ENCODE measurements around the gene NKD1.
"Not testable (repeated sequence)": the region's sequence is repeated elsewhere in the genome, so short reads cannot be mapped to it uniquely, and the experiment has no call there.

NKD1 gene

DNA sequence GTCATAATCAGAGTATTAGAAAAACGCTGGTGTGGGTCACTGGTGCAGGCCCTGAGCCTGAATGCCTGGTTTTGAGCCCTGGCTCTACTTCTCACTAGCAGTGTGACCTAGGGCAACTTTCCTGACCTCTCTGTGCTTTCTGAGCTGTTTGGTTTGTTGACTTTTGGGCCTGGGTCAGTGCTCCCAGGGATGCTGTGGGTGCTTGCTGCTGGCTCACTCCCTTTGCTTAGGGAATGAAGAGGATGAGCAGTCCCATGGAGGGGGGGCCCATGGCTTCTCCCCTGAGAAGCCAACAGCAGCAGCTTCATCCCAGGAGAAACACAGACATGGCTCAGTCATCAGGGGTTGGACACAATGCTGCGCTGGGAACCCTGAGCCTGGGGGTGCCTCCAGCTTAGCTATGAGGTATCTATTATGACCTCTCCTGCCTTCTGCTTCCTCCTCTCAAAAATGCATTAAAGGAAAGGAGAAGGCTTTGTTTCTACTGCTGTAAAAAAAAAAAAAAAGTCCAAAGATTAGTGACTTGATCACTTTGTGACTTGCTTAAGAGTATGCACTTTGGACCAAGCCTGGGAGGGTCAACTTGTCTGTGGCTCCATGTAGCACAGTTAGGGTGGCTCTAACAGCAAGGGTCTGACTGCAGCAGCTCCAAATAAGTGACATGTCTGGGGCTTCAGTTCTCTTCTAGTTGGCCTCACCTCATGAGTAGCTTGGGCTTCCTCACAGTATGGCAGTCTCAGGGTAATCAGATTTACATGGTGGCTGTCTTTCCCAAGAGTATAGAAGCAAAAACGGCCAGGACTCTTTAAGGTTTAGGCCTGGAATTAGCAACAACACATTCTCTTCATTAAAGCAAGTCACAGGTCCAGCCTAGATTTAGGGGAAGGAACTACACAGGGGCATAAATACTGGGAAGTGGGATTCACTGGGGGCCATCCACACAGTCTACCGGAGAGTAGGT lies 13.0 kb downstream of the NKD1 start:
- DNase-seq = no peak

DNA sequence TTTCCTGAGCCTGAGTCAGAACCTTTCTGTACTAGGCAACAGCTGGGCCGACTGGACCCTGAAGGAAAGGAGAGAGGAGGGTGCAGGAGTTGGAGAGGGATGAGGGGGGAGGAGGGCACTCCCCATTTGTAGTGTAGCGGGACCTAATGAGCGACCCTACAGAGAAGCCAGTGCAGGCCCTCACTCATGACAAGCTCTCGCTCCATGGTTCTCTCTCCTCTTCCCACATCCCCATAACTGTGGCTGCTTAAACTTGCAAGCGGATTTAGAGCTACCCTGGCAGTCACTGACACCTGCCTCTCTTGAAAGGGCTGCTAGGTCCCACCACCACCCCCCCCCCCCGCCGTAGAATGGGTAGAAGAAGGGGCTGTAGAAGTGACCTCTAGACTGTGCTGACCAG lies 14.5 kb downstream of the NKD1 start:
- DNase-seq = no peak

DNA sequence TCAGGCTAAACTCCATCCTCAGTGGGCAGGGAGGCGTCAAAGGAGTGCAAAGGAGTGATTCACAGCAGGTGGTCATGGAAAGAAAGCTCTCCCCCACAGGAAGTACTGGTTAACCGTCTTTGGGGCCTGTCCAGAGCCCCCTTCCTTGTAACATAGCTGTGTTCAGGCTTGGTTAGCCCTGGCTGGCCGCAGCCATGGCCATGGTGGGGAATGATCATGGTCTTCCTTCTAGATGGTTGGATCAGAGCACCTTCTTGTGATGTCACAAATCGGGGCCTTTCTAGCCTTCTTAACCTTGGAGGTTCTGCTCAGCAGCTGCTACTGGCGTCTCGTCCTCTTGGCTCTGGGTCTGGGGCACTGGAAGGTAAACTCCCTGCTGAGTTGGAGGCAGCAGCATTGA lies 15.8 kb downstream of the NKD1 start:
- DNase-seq = no peak

DNA sequence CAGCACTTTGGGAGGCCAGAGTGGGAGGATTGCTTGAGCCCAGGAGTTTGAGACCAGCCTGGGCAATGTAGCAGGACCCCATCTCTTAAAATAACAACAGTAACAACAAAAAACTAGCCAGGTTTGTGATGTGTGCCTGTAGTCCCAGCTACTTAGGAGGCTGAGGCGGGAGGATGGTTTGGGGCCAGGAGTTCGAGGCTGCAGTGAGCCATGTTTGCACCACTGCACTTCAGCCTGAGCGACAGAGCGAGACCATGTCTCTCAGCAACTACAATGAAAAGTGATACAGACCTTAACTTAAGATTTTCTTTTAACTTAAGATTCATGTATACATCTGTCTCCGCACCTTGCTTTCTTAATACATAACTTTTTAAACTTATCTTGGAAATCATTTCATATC lies 17.2 kb downstream of the NKD1 start:
- no peak for DNase-seq

DNA sequence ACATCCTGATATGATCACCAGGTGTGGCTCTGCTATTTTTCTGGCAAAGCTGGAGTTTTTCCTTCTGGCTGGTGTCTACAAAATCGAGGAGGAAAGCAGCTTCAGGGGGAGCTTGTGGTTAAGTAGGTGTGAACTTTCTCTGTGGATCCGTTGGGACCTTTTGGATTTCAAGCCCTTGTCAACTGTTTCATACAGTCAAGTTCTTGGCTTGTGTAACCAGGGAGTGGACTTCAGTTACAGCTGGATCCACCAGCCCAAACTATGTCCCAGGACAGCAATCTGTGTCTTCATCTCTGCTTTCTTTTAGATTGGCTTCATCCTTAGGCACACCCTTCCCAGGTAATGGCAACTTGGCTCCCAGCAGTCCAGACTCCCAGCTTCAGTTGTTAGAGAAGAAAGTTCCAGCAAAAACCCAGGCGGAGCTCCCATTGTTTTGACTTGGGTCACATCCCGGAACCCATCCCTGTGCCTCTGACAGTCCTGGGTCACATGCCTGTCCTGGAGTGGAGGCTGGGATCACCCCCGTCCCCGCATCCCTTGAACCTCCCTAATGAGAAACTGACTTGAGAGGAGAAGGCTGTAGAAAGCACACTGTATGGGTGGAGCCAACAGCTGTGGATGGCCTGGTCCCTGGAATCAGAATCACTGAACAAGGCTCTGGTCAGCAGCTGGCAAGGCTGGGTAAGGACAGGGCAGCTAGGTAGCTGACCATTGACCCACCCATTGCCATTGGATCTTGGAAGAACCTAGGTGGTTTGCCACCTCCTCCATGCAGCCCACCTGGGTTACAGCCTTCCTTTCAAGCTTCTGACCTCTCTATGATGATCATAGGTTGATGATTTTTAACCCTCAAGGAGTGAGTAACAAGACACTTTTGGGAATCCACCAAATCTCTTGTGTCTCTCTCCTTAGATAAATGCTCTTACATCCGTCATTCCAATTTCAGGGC lies 18.1 kb downstream of the NKD1 start:
- no peak for DNase-seq

DNA sequence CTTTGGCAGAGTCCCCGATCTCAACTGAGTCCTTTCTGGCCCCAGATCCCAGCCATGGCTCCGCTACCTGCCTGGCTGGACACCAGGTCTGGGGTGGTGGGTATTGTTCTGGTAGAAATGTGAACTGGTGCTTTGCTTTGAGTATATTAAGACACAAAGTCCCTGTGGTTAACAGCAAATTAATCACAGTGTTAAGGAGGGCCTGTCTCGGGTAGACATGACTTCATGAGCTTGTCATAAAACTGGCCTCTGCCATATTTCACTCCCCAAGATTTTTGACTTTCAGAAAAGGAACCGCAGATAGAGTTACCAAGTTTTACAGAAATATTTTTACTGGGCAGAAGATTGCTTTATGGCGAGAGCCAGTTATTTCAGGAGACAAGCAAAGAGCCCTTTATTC lies 19.5 kb downstream of the NKD1 start:
- no peak for DNase-seq

DNA sequence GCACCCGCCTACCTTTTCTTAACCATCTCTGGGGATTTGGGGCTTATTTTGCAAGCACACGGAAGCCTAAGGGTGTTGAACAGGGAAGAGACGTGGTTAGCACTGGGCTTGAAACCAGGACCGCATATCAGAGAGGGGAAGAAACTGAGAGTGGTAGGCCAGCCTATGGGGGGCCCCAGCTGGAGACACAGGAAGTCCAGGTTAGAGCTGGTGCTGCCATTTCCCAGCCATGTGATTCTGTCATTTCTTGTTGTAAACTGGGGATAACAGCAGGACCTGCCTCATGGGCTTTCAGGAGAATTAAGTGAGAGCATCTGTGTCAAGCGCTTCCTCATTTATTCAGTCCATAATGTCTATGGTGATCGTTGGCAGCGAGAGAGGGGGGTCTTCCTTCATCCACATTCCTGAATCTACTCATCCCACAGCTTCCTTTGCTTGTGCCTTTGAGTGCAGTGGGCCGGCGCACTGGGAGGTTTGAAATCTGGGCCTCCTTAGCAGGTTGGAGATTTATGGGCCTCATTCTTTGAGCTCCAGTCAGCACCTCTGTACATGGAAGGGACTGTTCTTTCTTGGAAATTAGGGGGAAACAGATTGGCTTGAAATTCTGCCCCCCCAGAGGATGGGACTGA lies 20.1 kb downstream of the NKD1 start:
- DNase-seq = no peak

DNA sequence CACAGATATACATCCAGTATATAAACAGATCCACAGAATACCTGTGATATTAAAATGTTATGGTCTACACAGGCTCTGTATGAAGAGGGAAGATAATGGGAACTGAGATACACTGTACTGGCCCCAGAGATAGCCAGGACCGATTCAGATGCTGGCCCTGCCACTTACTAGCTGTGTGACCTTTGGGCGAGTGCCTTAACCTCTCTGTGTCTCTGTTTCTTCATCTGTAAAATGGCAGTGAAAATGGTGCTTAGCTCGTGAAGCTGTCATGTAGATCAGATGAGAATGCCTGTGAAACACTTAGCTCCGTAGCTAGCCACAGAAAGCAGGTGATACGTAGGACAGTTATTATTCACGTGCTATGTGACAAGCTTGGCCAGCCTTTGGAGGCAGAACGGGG lies 22.2 kb downstream of the NKD1 start:
- no peak for DNase-seq

DNA sequence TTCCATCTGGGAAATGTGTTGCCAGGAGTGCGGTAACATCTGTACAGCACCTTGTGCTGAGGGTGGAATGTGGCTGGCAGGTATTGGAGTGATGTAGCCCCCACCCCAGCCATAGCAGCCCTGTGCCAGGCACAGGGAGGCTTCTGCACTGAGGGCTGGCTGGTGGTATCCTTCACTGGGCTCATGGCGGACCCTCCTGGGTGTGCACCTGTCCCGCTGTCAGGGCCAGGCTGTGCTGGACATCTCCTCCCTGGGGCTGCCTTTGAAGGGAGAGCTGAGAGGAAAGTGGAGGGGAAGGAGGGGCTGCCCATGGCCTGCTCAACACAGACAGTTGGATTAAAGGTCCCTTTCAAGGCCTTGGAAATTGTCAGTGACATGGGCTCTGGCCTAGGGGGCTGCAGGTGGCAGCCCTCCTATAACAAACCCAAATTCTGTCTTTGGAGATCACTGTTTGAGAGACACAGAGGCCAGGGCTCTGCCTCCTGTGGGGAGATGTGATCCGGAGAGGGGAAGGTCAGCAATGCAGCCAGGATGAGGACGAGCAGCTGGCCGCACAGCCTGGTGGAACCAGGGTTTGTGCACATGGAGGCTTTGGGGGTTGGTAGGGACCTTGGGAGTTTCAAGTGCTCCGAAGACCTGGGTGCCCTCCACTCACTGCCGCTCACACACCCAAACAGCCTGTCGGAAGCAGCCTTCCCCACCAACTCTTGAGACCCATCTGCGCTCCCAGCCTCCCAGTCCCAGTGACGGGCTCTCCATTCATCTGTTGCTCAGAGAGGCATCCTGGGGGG lies 22.8 kb downstream of the NKD1 start:
- no peak for DNase-seq

DNA sequence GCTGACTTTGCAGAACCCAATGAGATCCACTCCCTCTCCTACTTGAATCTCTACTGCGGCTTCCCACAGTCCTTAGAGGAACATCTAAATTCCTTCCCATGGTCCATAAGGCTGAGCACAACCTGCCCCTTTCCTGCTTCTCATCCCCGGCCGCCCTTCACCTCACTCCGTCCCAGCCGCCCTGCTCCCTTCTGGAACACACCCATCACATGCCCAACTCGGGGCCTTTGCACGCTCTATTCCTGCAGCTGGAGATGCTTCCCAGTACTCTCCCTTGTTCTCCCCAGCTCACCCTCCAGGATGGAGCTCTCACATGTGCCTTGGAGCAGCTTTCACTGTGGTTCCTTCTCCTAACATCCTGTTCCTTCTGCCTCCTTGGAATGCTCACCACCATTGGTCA lies 23.6 kb downstream of the NKD1 start:
- no peak for DNase-seq

DNA sequence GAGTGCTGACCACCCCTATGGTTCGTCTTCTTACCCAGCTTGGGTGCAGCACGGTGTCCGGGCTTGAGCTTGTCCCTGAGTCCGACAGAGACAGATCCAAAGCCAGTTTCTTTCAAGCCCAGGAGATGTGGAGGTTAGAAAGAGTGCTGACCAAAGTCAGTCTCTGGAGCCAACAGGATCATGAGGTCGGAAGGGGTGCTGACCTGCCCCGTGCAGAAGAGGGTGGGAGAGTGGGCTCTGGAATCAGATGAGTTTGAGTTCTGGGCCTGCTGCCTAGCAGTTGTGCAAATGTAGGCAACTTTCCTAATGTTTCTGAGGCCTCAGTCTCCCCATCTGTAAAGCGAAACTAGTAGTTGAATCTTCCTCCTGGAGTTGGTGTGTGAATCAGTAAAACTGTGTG lies 24.5 kb downstream of the NKD1 start:
- DNase-seq = no peak

DNA sequence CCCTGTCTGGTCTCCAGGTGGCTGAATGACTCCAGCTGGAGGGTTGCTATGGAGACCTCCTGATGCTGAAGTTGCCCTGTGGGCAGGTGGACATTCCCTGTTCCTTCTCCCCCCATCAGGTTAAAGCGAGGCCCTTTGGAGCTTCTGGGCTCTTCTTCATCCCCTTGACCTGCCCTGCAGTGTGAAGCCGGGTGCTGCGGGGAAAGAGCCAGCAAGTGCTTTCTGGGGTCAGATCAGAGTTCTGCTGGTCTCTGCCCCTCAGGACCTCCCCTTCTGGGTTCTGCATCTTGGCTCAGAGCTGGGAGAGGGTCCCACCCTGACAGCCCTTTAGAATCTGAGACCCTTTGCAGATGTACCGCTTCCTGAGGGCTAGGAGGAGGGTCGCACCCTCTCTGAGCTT lies 25.1 kb downstream of the NKD1 start:
- DNase-seq = no peak

DNA sequence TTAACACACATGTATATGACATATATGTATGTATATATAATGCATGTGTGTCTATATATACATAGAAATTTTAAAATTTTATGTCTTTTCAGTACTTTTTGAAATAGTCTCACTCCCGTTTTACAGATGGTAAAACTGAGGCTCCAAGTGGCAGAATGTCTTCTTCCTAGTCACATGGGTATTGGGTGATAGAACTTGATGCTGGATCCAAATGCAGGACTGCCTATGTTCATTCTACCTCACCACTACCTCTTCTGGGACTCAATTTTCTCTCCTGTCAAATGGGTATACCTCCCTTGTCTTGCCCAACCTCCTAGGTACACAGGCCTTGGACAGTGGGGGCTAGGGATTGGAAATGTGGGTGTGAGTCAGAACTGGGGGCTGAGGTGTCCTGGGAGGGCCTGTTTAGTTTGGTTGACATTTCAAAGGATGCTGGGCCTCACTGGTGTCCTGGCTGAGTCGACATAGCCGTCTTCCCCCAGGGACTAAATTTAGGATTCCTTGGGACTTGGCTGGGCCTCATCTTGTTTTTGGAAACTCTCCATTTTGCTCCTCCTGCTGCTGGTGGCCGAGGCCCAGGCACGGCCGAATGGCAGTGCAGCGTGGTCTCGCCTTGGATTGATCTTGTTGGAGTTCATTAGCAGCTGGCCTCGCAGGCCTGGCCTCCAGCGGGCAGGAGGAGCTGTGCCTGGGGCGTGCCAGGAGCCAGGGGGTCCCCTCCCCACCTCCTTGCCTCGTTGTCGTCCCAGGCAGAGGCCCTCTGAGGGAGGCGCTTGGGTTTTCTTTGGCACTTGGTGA lies 25.9 kb downstream of the NKD1 start:
- DNase-seq = no peak

DNA sequence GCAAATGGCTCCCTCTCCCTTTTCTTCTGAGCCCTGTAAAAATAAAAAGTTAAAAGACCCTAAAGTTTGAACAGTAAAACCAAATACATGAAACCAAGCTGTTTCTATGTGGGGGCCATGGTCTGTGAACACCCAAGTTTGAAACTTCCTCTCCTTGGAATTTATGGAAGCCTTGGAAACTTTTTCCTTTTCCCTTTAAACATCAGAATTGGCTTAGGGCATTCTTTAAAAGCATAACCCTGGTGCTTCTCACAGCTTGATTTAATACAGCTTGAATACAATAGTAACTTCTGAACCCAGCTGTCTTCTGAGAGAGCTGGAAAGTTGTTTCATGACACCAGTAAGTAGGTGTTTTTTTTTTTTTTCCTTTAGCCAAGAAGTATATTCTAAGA lies 26.5 kb downstream of the NKD1 start:
- DNase-seq = no peak

DNA sequence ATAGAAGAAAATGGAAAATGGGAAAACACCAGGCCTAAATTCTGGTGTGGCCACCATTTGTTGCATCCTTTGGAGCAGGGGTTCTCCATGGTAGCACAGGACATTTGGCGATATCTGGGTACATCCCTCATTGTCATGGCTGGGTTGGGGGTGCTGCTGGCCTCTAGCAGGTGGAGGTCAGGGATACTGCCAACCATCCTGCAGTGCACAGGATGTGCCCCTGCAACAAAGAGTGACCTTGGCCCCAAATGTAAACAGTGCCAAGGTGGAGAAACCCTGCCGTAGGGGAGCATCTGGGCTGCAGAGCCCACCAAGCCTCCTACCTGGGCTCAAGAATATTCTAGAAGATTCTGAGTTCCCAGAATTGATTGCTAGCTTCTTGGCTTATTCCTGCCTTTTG lies 27.5 kb downstream of the NKD1 start:
- no peak for DNase-seq

DNA sequence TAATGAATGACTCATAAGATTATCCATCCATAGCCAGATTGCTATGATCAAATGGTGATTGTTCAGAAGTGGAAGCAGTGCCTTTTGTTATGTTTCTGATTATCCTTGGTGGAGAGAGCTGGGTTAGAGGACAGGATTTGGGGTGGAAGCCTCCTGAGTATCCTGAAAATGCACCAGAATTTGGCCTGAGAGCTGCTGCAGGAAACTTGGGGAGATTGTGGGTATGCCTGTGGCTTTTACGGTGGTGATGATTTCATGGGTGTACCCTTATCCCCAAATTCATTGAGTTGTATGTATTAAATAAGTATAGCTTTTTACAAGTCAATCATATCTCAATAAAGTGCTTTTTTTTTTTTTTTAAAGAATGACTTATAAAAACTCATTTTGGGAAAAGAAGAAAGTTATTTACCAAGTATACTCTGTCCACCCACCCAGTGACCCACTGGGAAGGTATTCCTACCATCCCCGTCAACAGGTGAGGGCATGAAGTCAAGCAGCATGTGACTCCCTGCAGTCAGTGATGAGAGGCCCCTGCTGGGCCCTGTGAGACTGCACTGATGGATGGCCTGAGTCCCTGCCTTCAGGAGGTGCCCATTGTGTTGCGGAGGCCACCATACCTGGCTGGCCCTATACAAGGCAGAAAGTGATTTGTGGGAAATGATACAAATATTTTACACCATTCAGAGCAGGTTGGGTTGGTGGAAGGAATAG lies 28.4 kb downstream of the NKD1 start:
- DNase-seq = no peak

DNA sequence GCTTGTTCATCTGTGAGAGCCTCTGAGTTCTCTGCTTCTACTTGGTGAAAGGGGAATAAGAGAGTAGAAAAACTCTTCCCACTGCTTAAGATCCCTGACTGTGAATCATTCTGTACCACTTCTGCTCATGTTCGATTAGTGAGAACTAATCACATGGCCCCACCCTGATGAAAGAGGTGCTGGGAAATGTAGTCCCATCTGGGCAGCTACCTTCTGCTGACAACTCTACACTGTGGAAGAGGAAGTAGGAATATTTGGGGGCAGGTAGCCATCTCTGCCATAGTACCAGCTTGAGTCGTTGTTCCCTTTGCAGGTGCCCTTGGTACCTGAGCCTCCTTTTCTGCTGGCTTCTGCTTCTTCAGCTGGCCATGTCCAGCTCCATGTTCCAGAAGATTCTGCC lies 29.9 kb downstream of the NKD1 start:
- DNase-seq = no peak

DNA sequence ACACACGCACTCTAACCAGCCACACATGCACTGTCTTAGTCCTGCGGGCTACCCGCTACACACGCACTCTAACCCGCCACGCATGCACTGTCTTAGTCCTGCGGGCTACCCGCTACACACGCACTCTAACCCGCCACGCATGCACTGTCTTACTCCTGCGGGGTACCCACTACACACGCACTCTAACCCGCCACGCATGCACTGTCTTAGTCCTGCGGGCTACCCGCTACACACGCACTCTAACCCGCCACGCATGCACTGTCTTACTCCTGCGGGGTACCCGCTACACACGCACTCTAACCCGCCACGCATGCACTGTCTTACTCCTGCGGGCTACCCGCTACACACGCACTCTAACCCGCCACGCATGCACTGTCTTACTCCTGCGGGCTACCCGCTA lies 31.2 kb downstream of the NKD1 start:
- not testable (repeated sequence) for DNase-seq

DNA sequence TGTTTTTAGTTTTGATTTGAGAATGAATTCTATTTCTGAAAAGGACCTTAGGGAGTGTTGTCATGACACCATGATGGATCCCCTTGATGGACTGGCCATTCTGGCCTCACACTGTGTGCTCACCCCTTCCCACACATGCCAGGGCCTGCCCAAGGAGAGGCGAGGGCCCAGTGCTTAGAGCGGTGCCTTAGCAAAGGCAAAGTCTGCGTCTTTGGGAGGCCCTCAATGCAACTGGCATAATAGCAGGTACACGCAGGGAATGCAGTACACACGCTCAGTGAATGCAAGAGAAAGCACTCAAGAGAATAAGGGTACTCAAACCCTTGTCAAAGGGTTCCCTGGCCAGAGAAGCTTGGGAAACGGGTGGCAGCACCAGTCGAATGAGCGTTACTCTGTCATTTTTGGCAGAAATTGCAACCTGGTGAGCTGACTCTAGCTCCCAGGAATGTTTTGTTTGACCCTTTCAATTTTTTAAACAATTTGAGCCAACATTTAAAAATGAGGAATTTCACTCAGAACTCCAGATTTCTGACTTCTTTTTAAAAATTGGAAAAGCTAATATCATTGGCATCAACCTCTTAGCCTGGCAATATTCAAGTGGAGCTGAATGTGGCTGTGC lies 32.1 kb downstream of the NKD1 start:
- no peak for DNase-seq

DNA sequence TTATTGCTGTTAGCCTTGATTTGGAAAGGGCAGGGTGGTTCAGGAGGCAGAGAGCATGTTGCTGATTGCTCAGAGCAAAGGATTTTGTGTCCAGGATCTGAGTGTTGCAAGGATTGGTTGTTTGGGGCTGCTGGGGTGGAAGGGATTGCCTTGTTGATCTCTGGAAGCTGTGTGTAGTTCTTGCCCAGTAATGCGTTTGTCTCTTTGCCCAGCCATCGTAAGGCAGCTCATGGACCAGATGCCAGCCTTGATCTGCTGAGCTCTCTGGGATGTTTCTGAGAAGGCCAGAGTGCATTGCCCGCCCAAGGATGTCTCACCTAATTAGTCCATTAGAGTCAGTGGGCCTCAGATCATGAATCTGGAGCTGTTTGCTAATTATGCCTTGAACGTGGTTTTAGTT lies 33.6 kb downstream of the NKD1 start:
- DNase-seq = no peak

DNA sequence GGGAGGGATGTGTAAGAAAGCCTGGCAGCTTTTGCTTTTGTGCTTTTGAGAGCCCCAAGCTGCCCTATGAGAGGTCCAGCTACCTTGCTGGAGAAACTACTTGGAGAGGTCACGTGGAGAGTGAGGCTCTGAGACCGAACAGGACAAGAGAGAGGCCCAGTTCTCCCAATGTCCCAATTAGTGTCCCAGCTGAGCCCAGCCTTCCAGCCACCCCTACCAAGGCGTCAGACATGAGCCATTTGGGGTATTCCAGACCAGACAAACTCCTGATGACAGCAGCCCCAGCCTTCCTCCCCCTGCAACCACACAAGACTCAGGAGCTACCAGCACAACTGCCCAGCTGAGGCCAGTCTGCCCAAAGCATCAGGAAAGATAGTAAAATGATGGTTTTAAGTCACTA lies 35.0 kb downstream of the NKD1 start:
- no peak for DNase-seq

All from CD4-positive, alpha-beta T cell treated with Interleukin-4 for 4 hours (primary cell).